ENCODE data around the gene FAM222A. TPM values are rescaled to one million over a fixed set of nuclear protein-coding genes. Genes with fewer than 3 reads are reported as not detected.

Gene FAM222A
- total RNA-seq, 1 experiment from 2014 or later, result 4.2 TPM

- no peak for DNase-seq (ENCODE audit: low spot score)
These were observed 84.5 kb downstream of the FAM222A start for GRCh38 chr12:109797905-109798669.

- no peak for DNase-seq (ENCODE audit: low spot score)
These were observed 85.1 kb downstream of the FAM222A start for GRCh38 chr12:109798691-109799090.

- no peak for DNase-seq (ENCODE audit: low spot score)
These were observed 86.9 kb downstream of the FAM222A start for GRCh38 chr12:109800536-109800935.

DNA sequence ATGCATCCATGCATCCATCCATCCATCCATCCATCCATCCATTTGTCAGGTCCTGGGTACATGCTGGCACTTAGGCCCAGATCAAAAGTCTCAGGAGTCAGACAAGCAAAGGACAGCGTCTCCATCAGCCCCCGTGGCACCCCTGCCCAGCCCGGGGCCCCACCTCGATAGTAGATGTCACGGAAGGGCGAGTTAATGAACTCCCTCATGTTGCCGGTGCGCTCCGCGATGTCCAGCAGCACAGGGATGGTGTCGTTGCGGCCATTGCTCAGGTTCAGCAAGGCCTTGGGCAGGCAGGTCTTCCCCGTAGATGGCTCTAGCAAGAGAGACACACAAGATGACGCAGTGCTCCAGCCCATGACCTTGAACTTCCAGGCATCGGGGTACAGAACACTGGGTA lies 89.2 kb downstream of the FAM222A start:
- no peak for DNase-seq (ENCODE audit: low spot score)

- no peak for DNase-seq (ENCODE audit: low spot score)
These were observed 90.1 kb downstream of the FAM222A start for GRCh38 chr12:109803678-109804077.

DNA sequence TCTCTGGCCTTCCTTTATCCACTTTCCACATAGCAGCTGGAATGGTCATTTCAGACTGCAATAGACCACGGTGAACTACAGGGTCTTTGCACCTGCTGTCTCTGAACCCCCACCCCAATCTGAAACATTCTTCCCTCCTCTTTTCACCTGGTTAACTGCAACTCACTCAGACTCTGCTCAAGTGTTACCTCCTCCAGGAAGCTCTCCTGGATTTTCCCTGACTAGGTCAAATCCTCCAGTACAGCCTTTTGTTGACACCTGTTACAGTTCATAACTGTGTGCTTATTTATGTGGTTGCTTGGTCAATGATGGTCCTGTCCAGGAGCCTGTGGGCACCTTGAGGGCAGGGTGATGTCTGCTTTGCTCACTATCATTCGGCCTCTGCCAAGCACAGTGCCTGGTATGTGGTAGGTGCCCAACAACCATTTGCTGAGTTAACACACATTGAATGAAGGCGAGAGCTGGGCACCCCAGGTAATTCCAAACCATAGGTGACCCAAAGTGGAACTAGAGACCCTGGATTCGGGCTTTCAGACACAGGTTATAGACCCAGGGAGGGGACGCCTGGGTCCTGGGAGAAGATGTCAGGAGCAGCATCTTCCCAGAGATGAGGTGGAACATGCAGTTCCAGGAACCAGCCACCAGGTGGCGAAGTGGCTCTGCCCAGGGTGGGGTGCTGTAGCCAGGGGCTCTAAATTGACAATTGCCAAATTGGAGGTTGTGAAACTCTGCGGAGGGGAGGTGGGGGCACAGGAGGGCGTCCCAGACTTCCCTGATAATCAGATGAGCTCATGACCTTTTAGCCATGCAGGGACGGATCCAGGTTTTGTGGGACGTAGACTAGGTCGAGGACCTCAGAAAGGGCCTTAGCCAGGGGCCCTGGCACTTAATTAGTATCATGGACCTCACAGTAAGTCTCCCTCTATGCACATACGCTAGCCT lies 91.5 kb downstream of the FAM222A start:
- peak; percentile 38 for DNase-seq (ENCODE audit: low spot score)

DNA sequence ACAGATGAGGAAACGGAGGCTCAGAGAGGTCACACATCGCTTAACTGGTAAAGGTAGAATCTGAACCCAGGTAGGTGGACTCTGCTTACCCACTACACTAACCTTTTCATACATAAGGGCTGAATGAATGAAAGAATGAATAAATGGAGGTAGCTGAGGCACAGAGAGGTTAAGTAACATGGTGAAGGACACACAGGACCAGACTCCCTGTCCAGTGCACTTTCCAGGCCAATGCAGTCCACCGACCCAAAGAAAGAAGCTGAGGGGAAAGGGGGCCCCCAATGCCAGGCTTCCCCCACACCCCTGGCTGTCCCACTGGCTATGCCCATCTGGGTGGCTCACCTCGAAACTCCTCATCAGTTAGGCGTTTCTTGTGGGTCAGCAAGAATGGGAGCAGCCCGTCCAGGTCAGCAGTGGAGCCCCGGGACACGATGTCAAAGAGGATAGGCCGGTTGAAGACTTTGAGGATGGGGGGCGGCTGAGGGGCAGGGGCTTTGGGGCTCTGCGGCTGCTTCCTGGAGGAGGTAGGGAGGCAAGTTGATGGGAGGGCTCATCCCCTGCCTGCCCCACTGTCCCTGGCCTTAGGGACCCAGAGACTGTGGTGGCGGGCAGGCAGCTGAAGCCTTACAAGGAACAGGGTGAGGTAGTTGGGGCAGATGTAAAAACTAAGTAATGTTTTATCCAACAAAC lies 94.5 kb downstream of the FAM222A start:
- DNase-seq (ENCODE audit: low spot score), result no peak

GRCh38 chr12:109808876-109809646 lies 95.4 kb downstream of the FAM222A start:
- DNase-seq (ENCODE audit: low spot score), result no peak

DNA sequence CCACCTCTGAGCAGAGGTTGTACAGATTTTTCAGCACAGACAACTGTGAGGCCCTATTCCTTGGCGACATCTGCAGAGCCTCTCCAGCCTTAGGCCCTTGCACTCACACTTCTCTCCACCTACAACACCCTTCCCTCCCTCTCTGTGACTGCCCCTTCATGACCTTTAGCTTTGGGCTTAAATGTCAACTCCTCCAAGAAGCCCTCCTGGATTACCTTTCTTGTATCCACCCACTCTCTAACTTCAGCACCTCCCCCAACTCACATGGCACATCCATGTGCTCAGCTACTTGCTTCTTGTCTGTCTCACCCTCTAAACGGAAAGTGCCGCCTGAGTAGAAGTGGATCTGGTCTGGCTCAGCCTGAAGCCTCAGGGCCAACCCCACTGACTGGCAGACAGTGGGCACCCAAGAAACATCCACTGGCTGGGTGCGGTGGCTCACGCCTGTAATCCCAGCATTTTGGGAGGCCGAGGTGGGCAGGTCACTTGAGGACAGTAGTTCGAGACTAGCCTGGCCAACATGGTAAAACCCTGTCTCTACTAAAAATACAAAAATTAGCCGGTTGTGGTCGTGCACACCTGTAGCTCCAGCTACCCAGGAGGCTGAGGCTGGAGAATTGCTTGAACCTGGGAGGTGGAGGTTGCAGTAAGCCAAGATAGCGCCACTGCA lies 97.5 kb downstream of the FAM222A start:
- no peak for DNase-seq (ENCODE audit: low spot score)

GRCh38 chr12:109811624-109811995 lies 98.0 kb downstream of the FAM222A start:
- no peak for DNase-seq (ENCODE audit: low spot score)

GRCh38 chr12:109813810-109814416 lies 100.3 kb downstream of the FAM222A start:
- DNase-seq (ENCODE audit: low spot score), result no peak

DNA sequence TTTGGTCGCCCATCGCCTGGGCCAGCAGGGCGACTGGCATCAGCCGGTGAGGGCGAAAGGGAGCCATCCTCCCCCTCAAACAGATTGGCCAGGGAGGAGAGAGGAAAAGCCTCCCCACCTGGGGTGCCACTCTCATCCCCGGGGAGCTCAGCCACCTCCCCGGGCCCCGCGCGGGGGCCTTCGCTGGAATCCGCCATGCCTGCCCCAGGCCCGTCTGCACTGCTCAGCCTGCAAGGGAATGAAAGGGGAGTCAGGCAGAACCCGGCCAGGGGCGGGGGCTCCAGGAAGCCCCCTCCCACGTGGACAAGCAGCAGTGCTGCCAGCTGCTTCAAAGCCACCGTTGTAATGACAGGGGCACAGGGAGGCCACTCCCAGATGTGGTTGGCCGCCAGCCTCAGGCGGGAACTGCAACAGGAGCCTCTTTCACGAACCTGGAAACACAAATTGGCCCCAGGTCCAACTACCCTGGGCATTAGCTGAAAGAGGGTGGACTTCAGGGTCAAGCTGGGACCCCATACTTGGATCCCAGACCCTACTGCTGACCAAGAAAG lies 101.0 kb downstream of the FAM222A start:
- DNase-seq (ENCODE audit: low spot score), result no peak

GRCh38 chr12:109815225-109815624 lies 101.6 kb downstream of the FAM222A start:
- no peak for DNase-seq (ENCODE audit: low spot score)

DNA sequence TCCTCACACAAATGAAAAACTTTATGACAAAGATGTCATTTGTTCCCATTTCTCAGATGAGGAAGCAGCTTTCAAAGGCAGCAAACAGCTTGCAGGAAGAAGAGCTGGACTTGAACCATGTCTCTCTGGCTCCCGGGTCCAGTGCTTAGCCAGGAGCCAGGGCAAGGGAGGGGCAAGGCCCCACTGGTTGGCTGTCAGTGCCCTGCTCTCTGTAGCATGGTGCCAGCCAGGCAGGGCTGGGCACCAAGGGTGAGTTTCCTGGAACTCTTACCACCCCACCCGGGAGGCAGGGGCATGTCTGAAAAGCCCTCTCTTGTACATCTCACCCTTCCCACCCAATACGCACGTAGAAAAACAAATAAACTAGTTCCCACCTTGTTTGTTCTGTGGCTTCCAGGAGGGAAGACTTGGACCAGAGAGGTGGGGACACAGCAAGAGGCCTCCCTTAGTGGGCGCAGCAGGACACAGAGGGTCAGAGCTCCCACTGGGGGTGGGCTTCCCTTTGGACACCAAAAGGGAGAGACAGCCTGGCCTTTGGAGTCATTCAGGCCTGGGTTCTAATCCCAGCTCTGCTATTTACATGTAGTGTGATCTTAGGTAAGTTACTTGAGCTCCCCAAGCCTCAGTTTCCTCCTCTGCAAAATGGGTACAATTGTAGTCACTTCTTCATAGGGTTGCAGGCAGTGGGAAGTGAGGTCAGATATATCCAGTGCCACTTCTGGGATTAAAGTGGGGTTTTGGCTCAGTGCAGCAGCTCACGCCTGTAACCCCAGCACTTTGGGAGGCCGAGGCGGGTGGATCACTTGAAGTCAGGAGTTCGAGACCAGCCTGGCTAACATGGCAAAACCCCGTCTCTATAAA lies 102.4 kb downstream of the FAM222A start:
- no peak for DNase-seq (ENCODE audit: low spot score)

- no peak for DNase-seq (ENCODE audit: low spot score)
These were observed 103.2 kb downstream of the FAM222A start for GRCh38 chr12:109816870-109817269.

DNA sequence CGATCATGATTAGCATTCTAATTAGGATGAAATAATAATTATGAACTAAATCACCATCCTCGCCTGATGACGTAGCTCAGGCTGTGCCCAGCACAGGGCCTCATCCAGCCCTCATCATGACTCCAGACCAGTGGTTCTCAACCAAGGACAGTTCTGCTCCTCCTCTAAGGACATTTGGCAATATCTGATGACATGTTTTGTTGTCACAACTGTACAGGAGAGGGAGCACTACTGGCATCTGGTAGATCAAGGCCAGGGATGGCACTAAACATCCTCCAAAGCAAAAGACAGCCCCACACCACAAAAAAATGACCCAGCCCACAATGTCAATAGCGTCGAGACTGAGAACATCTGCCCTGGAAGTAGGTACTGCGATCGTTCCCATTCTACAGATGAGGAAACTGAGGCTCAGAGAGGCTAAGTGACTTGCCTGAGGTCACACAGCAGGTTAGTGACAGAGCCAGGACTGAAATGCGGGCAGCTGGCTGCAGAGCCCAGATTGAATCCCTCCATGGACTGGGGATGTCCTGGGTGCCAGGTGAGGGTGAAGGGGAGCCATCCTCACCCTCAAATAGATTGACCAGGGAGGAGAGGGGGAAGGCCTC lies 104.1 kb downstream of the FAM222A start:
- no peak for DNase-seq (ENCODE audit: low spot score)

GRCh38 chr12:109818253-109818652 lies 104.6 kb downstream of the FAM222A start:
- no peak for DNase-seq (ENCODE audit: low spot score)

DNA sequence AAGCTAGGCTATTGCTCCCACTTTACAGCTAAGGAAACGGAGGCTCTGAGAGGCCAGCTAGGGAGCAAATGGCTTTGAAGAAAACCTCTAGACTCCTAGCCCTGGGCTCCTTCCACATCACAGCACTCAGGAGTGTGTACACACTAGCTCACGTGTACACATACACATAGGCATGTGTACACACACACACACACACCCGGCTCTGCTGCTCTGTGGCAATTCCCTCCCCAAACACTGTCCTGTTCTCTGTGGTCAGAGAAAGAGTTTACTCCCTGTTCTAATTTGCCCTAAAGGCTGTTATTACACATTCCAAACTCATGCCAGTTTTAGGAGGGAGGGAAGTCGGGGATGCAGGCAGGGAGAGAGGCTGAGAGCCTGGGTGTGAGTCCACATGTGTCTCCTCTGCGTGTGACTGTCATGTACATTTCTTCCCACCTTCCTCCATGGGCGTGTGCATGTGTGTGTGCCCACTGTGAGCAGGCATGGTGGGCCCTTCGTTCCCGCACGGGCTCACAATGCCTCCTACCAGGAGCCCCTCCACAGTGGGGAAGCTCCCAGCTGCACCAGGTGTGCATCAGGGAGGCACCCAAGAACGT lies 105.4 kb downstream of the FAM222A start:
- DNase-seq (ENCODE audit: low spot score), result no peak

All from A172 (cell line).